T-cell (primary cell): ENCODE results near the gene MTMR8. TPM values are rescaled to one million over a fixed set of nuclear protein-coding genes. Genes with fewer than 3 reads are reported as not detected.
"Not testable (repeated sequence)": the region's sequence is repeated elsewhere in the genome, so short reads cannot be mapped to it uniquely, and the experiment has no call there.

Experiments
- ATAC-seq, 4 experiments: fragments of 200-7000 bp in 3 of 4; fragments of 150-1000 bp in 1 of 4; cut with Tn5 transposase; replicated peaks in 1 of 4; 1 replicate in 3 of 4; 2 replicates in 1 of 4; pipeline ENCODE4 v1.10.0; 2021; ENCODE audit warnings: moderate library complexity in 3 of 4, mild to moderate bottlenecking in 2 of 4, moderate number of reproducible peaks in 1 of 4
- CTCF ChIA-PET, 2 donors: fragments of 300-600 bp; sonication (Branson Sonifier 250); formaldehyde crosslinking; loops; one replicate each; lab custom pipeline; 2022; ENCODE audit warnings: antibody characterized with exemption in 2 of 2; lab: Charles Lee
- POLR2A ChIA-PET, 2 donors: fragments of 300-600 bp; sonication (Branson Sonifier 250); formaldehyde crosslinking; loops; one replicate each; lab custom pipeline; 2022; ENCODE audit warnings: antibody characterized with exemption in 2 of 2; lab: Charles Lee
- DNase-seq, 35 experiments: peaks; one replicate each; pipeline versions ENCODE4 v3.0.0 to v3.0.0-alpha.2; 2013 to 2023
- H3K27ac ChIP-seq: one replicate; pipeline ENCODE4 v1.5.1; 2013; ENCODE audit warnings: low read length
- H3K27me3 ChIP-seq, 2 experiments: replicated peaks in 1 of 2; 1 replicate in 1 of 2; 2 replicates in 1 of 2; pipeline versions ENCODE4 v1.6.1 to v1.7.0; 2013; ENCODE audit warnings: low read length in 1 of 2, mixed read lengths in 1 of 2; ENCODE audit not compliant: control insufficient read depth in 2 of 2, insufficient read depth in 2 of 2; ENCODE audit errors: extremely low read depth in 1 of 2
- H3K36me3 ChIP-seq, 2 donors: 1 replicate in 1 of 2; 2 replicates in 1 of 2; pipeline versions ENCODE4 v1.6.1 to v1.7.0; 2013; ENCODE audit warnings: low read length in 1 of 2; ENCODE audit not compliant: control insufficient read depth in 2 of 2, insufficient read depth in 1 of 2; ENCODE audit errors: extremely low read depth in 1 of 2
- H3K4me1 ChIP-seq, 2 experiments: 1 replicate in 1 of 2; 2 replicates in 1 of 2; pipeline versions ENCODE4 v1.6.1 to v1.7.0; 2013; ENCODE audit warnings: low read length in 2 of 2, mixed read lengths in 1 of 2; ENCODE audit not compliant: insufficient read depth in 2 of 2, control insufficient read depth in 1 of 2; ENCODE audit errors: extremely low read depth in 1 of 2
- H3K4me3 ChIP-seq, 2 donors: 1 replicate in 1 of 2; 2 replicates in 1 of 2; pipeline versions ENCODE4 v1.5.1 to v1.7.0; 2013; ENCODE audit warnings: mild to moderate bottlenecking in 2 of 2, low read length in 1 of 2, moderate library complexity in 1 of 2; ENCODE audit not compliant: control insufficient read depth in 1 of 2; ENCODE audit errors: extremely low read depth in 1 of 2
- H3K9me3 ChIP-seq: 2 replicates; pipeline ENCODE4 v1.7.0; 2013
- H3K27ac Mint-ChIP-seq, 2 donors: one replicate each; pipeline ENCODE4 v1.8.0; 2020 to 2021; ENCODE audit warnings: mild to moderate bottlenecking in 2 of 2, mixed read lengths in 2 of 2
- H3K27me3 Mint-ChIP-seq, 2 donors: one replicate each; pipeline ENCODE4 v1.8.0; 2021 to 2022; ENCODE audit warnings: mixed read lengths in 2 of 2
- H3K36me3 Mint-ChIP-seq: one replicate; pipeline ENCODE4 v1.8.0; 2021; ENCODE audit warnings: mixed read lengths
- H3K4me1 Mint-ChIP-seq, 3 donors: one replicate each; pipeline ENCODE4 v1.8.0; 2020 to 2022; ENCODE audit warnings: mixed read lengths in 3 of 3, mild to moderate bottlenecking in 1 of 3
- H3K4me3 Mint-ChIP-seq, 3 donors: one replicate each; pipeline ENCODE4 v1.8.0; 2020 to 2022; ENCODE audit warnings: mild to moderate bottlenecking in 3 of 3, mixed read lengths in 3 of 3, moderate library complexity in 3 of 3
- H3K9me3 Mint-ChIP-seq, 3 donors: one replicate each; pipeline ENCODE4 v1.8.0; 2020 to 2022; ENCODE audit warnings: mixed read lengths in 3 of 3
- WGBS: methylation state at CpG from one replicate; pipeline ENCODE4 v1.1.5; 2013; ENCODE audit warnings: missing lambda C conversion rate; ENCODE audit not compliant: insufficient coverage; 5-methylcytosine and 5-hydroxymethylcytosine counted together
- total RNA-seq, 35 experiments: library from RNA in 6 of 35; stranded (reverse) in 6 of 35; fragments of 120-200 nt in 1 of 35; gene quantifications; one replicate each; pipeline versions ENCODE4 v1.2.1 to v1.2.4 and lab custom pipeline; 2013 to 2026

Gene MTMR8
- total RNA-seq, 5 donors from 2014 or later (not counting 1 experiment from before 2014, with no cell fraction given) = 3.9 to 6.7 (median 5.8) TPM

- H3K4me1 Mint-ChIP-seq, CTCF ChIA-PET, H3K4me3 Mint-ChIP-seq, H3K9me3 ChIP-seq, H3K27ac Mint-ChIP-seq, H3K27me3 ChIP-seq, H3K4me3 ChIP-seq, H3K36me3 ChIP-seq, ATAC-seq, H3K4me1 ChIP-seq, POLR2A ChIA-PET, DNase-seq, H3K27ac ChIP-seq, H3K27me3 Mint-ChIP-seq: not testable (repeated sequence)
- Mint-ChIP-seq H3K36me3 (peaks cover 44% of the 10 kb centered on the region), H3K9me3 (peaks cover 18 to 44% (median 29%) of the 10 kb centered on the region in 3 donors)
- WGBS = no CpG with 5 or more reads among the region's 4 CpGs
Measured at GRCh38 chrX:64380789-64381188, 14.5 kb downstream of the MTMR8 start.

DNA sequence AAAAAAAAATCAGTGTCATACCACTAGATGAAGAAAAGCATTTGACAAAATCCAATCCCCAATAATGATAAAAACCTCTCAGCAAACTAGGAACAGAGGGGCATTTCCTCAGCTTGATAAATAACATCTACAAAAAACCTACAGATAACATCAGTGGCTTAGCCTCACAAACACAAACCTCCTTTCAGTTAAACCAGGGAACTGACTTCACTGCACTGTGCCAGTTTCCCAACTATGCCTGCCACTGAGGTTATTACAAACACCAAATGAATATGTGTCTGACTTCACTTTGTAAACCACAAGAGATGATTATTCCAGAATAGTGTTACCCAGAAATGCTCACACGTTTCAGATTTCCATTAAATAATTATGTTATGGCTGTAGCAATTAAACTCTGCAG lies 15.3 kb downstream of the MTMR8 start:
- Histone ChIP-seq H3K27me3 (no peaks in the 10 kb centered on the region), H3K36me3 (no peaks in the 10 kb centered on the region), H3K9me3 (peaks cover 4% of the 10 kb centered on the region), H3K27ac (no peak overlapping the region), H3K4me3 (no peak overlapping the region), H3K4me1 (no peaks in the 10 kb centered on the region)
- peaks cover 36% of the 10 kb centered on the region for H3K36me3 Mint-ChIP-seq
- POLR2A ChIA-PET = no interaction called here
- CTCF ChIA-PET = no interaction called here
- H3K27me3 Mint-ChIP-seq = no peaks in the 10 kb centered on the region
- WGBS = no CpG with 5 or more reads among the region's 1 CpG
- H3K4me1 Mint-ChIP-seq = no peaks in the 10 kb centered on the region
- ATAC-seq (no peak), DNase-seq (no peak)
- no peak overlapping the region for H3K27ac Mint-ChIP-seq
- no peak overlapping the region for H3K4me3 Mint-ChIP-seq
- peaks cover 20 to 39% (median 23%) of the 10 kb centered on the region in 3 donors for H3K9me3 Mint-ChIP-seq

DNA sequence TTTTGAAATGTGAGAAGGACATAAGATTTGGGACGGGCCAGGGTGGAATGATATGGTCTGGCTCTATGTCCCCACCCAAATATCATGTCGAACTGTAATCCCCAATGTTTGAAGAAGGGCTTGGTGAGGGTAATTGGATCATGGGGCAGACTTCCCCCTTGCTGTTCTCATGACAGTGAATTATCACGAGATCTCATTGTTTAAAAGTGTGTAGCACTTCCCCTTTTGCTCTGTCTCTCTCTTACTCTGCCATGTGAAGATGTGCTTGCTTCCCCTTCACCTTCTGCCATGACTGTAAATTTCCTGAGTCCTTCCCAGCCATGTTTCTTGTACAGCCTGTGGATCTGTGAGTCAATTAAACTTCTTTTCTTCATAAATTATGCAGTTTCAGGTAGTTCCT lies 17.5 kb downstream of the MTMR8 start:
- peaks cover 35% of the 10 kb centered on the region for H3K36me3 Mint-ChIP-seq
- no CpG with 5 or more reads among the region's 3 CpGs for WGBS

DNA sequence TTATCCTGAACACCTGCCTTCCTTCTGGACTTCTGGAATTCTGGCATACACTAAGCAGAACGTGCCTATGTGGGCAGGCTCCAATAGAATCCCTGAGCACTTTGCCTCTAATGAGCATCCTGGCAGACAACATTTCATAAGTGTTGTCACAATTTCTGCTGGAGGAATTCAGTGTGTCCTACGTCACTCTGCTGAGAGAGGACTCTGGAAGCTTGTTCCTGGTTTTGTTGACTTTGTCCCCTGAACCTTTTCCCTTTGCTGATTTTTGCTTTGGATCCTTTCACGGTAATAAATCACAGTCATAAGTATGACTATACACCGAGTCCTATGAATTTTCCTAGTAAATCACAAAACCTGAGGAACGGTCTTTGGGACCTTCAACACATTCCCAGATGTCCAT lies 43.2 kb downstream of the MTMR8 start:
- H3K27me3 Mint-ChIP-seq = peaks cover 0 to 7% of the 10 kb centered on the region in 2 donors
- DNase-seq = no peak
- Histone ChIP-seq H3K4me3 (no peak overlapping the region), H3K9me3 (no peaks in the 10 kb centered on the region), H3K27ac (no peak overlapping the region), H3K4me1 (no peaks in the 10 kb centered on the region), H3K27me3 (no peaks in the 10 kb centered on the region), H3K36me3 (peaks cover 0 to 27% of the 10 kb centered on the region in 2 donors)
- H3K36me3 Mint-ChIP-seq = peaks cover 75% of the 10 kb centered on the region
- ChIA-PET CTCF (no interaction called here), POLR2A (no interaction called here)
- 80% methylated on average over 2 of the region's 5 CpGs for WGBS
- H3K4me3 Mint-ChIP-seq = no peak overlapping the region
- ATAC-seq = no peak
- no peaks in the 10 kb centered on the region for H3K9me3 Mint-ChIP-seq
- H3K27ac Mint-ChIP-seq = no peak overlapping the region
- H3K4me1 Mint-ChIP-seq = no peaks in the 10 kb centered on the region

More for the DNA sequence above, 17.5 kb downstream of the MTMR8 start:
- Histone ChIP-seq H3K4me3 (no peak overlapping the region), H3K27me3 (no peaks in the 10 kb centered on the region), H3K27ac (no peak overlapping the region), H3K36me3 (no peaks in the 10 kb centered on the region), H3K9me3 (peaks cover 4% of the 10 kb centered on the region), H3K4me1 (no peaks in the 10 kb centered on the region)
- ChIA-PET CTCF (no interaction called here), POLR2A (no interaction called here)
- no peaks in the 10 kb centered on the region for H3K4me1 Mint-ChIP-seq
- ATAC-seq = no peak
- H3K27me3 Mint-ChIP-seq = no peaks in the 10 kb centered on the region
- H3K27ac Mint-ChIP-seq = no peak overlapping the region
- DNase-seq = no peak
- no peak overlapping the region for H3K4me3 Mint-ChIP-seq
- H3K9me3 Mint-ChIP-seq = peaks cover 17 to 40% (median 30%) of the 10 kb centered on the region in 3 donors

GRCh38 chrX:64350521-64350920 lies 44.7 kb downstream of the MTMR8 start:
- H3K36me3 Mint-ChIP-seq = peaks cover 70% of the 10 kb centered on the region
- no peak overlapping the region for H3K4me3 Mint-ChIP-seq
- CTCF ChIA-PET = no interaction called here
- ATAC-seq (no peak), DNase-seq (no peak)
- H3K4me1 Mint-ChIP-seq = no peaks in the 10 kb centered on the region
- no peak overlapping the region for H3K27ac ChIP-seq
- no peak overlapping the region for H3K27ac Mint-ChIP-seq
- H3K9me3 ChIP-seq = no peaks in the 10 kb centered on the region
- WGBS = no CpG with 5 or more reads among the region's 1 CpG
- H3K9me3 Mint-ChIP-seq = no peaks in the 10 kb centered on the region
- H3K4me3 ChIP-seq = no peak overlapping the region
- POLR2A ChIA-PET = no interaction called here
- no peaks in the 10 kb centered on the region for H3K4me1 ChIP-seq
- peaks cover 0 to 7% of the 10 kb centered on the region in 2 donors for H3K27me3 Mint-ChIP-seq
- peaks cover 0 to 26% of the 10 kb centered on the region in 2 donors for H3K36me3 ChIP-seq
- no peaks in the 10 kb centered on the region for H3K27me3 ChIP-seq

GRCh38 chrX:64350047-64350446 lies 45.2 kb downstream of the MTMR8 start:
- H3K4me1 ChIP-seq = no peaks in the 10 kb centered on the region
- H3K27ac ChIP-seq = no peak overlapping the region
- CTCF ChIA-PET = no interaction called here
- Mint-ChIP-seq H3K27me3 (peaks cover 0 to 5% of the 10 kb centered on the region in 2 donors), H3K4me3 (no peak overlapping the region), H3K9me3 (no peaks in the 10 kb centered on the region), H3K4me1 (no peaks in the 10 kb centered on the region), H3K27ac (no peak overlapping the region), H3K36me3 (peaks cover 67% of the 10 kb centered on the region)
- no peak overlapping the region for H3K4me3 ChIP-seq
- H3K9me3 ChIP-seq = no peaks in the 10 kb centered on the region
- POLR2A ChIA-PET = no interaction called here
- no CpG with 5 or more reads among the region's 4 CpGs for WGBS
- DNase-seq (no peak), ATAC-seq (no peak)
- peaks cover 0 to 23% of the 10 kb centered on the region in 2 donors for H3K36me3 ChIP-seq
- no peaks in the 10 kb centered on the region for H3K27me3 ChIP-seq

DNA sequence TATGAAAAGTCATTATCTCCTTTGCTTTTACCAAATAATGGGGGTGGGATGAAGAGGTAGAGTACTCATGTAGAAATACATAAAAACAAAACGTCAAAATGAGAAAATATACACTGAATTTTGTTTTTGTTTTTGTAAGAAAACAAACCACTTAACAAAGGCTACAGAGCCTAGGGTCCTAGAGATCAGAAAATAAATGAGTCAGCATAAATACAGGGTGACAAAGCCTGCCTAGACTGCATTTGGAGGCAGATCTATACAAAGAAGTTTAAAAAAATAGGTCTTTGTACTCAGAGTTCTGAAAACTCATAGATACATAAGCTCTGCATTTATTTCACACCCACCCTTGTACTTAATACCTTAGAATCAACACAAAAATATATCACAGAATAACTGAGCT lies 52.4 kb downstream of the MTMR8 start:
- Mint-ChIP-seq H3K36me3 (peaks cover 41% of the 10 kb centered on the region), H3K9me3 (no peaks in the 10 kb centered on the region), H3K4me3 (no peak overlapping the region), H3K27me3 (peaks cover 0 to 3% of the 10 kb centered on the region in 2 donors), H3K4me1 (no peaks in the 10 kb centered on the region), H3K27ac (no peak overlapping the region)
- Histone ChIP-seq H3K4me1 (no peaks in the 10 kb centered on the region), H3K27me3 (no peaks in the 10 kb centered on the region), H3K4me3 (no peak overlapping the region), H3K9me3 (no peaks in the 10 kb centered on the region), H3K36me3 (peaks cover 0 to 11% of the 10 kb centered on the region in 2 donors), H3K27ac (no peak overlapping the region)
- DNase-seq (no peak), ATAC-seq (no peak)
- ChIA-PET POLR2A (no interaction called here), CTCF (no interaction called here)
- no CpG with 5 or more reads among the region's 1 CpG for WGBS
